Panc1 (cell line): ENCODE measurements around the gene IGSF5.

ENCODE experiments used
- POLR2AphosphoS5 ChIP-seq: IDR thresholded peaks from 2 replicates; pipeline ENCODE4 v1.6.1; 2012; ENCODE audit warnings: mild to moderate bottlenecking, low read depth, low read length, moderate library complexity
- REST ChIP-seq, 2 experiments: IDR thresholded peaks; 2 replicates each; pipeline ENCODE4 v1.6.1; 2011 to 2012; ENCODE audit warnings: low read depth in 2 of 2, control low read depth in 1 of 2, low read length in 1 of 2, mild to moderate bottlenecking in 1 of 2, moderate library complexity in 1 of 2; ENCODE audit not compliant: insufficient read depth in 1 of 2
- SIN3A ChIP-seq: IDR thresholded peaks from 2 replicates; pipeline ENCODE4 v1.6.1; 2012; ENCODE audit warnings: low read depth, mild to moderate bottlenecking, low read length, moderate library complexity, borderline replicate concordance; ENCODE audit not compliant: insufficient read depth
- TF ChIP-seq, protein P1 (sequence below): fragments of 450-650 bp; IDR thresholded peaks from 2 replicates; pipeline ENCODE4 v1.5.1; 2017; ENCODE audit warnings: mild to moderate bottlenecking

DNA sequence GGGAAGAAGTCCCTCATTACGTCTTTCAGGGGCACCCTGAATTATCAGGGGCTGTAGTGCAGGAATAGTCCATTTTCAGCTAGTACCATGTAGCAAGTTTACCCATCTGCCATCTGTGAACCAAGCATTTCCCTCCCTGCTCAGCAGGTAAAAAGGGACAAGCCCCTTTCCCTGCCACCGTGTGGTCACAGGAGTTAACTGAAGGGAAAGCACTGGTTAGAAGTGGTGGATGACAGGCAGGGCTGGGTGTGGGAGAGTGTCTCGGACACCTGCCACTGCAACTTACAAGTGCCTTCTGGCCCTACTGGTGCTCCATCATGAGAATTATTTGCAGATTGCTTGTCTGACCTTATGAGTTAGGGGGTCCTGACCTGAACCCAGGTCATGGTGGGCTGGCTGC is 32.0 kb upstream of the IGSF5 start:
- TF ChIP-seq, protein P1, sequence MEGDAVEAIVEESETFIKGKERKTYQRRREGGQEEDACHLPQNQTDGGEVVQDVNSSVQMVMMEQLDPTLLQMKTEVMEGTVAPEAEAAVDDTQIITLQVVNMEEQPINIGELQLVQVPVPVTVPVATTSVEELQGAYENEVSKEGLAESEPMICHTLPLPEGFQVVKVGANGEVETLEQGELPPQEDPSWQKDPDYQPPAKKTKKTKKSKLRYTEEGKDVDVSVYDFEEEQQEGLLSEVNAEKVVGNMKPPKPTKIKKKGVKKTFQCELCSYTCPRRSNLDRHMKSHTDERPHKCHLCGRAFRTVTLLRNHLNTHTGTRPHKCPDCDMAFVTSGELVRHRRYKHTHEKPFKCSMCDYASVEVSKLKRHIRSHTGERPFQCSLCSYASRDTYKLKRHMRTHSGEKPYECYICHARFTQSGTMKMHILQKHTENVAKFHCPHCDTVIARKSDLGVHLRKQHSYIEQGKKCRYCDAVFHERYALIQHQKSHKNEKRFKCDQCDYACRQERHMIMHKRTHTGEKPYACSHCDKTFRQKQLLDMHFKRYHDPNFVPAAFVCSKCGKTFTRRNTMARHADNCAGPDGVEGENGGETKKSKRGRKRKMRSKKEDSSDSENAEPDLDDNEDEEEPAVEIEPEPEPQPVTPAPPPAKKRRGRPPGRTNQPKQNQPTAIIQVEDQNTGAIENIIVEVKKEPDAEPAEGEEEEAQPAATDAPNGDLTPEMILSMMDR, result no peak
- TF ChIP-seq POLR2AphosphoS5, result no peak
- TF ChIP-seq SIN3A, result no peak
- TF ChIP-seq REST (IDR thresholded peaks at IDR 0.05; ENCODE audit: insufficient read depth in 1 of 2, low read depth in 2 of 2, low read length in 1 of 2), result no peak
